Esophagus squamous epithelium (tissue), 5 donors: Measurements from ENCODE around the gene RASAL2. TPM values are rescaled to one million over a fixed set of nuclear protein-coding genes. Genes with fewer than 3 reads are reported as not detected.

ENCODE experiments used
- DNase-seq: peaks from one replicate; lab custom pipeline; 2025; lab: John Stamatoyannopoulos, UW
- H3K27ac ChIP-seq, 4 donors: fragments of 200-600 bp; sonication (generic); one replicate each; pipeline ENCODE4 v1.5.1; 2016 to 2019; ENCODE audit warnings: mild to moderate bottlenecking in 1 of 4
- H3K27me3 ChIP-seq, 4 donors: fragments of 200-600 bp; sonication (generic); 1 replicate in 3 of 4; 2 replicates in 1 of 4; pipeline versions ENCODE4 v1.5.1 to v1.6.0; 2017 to 2021; ENCODE audit warnings: antibody characterized with exemption in 1 of 4
- H3K36me3 ChIP-seq, 3 donors: fragments of 200-600 bp; sonication (generic); one replicate each; pipeline ENCODE4 v1.5.1; 2016 to 2019
- H3K4me1 ChIP-seq, 3 donors: fragments of 200-600 bp; sonication (generic); one replicate each; pipeline ENCODE4 v1.5.1; 2017 to 2019
- H3K4me3 ChIP-seq, 4 donors: fragments of 200-600 bp; sonication (generic); 1 replicate in 3 of 4; 2 replicates in 1 of 4; pipeline ENCODE4 v1.5.1; 2016 to 2019; ENCODE audit warnings: mild to moderate bottlenecking in 2 of 4, moderate library complexity in 1 of 4
- H3K9me3 ChIP-seq, 3 donors: fragments of 200-600 bp; sonication (generic); one replicate each; pipeline ENCODE4 v1.5.1; 2016 to 2019
- POLR2A ChIP-seq, 4 donors: fragments of 450-650 bp; IDR thresholded peaks; one replicate each; pipeline ENCODE4 v1.6.1; 2017; ENCODE audit warnings: antibody characterized with exemption in 4 of 4, mild to moderate bottlenecking in 4 of 4, moderate library complexity in 3 of 4
- WGBS, 2 donors: methylation state at CpG; one replicate each; pipeline ENCODE4 v1.1.5; 2018; 5-methylcytosine and 5-hydroxymethylcytosine counted together
- intact Hi-C: fragments of 100-400 bp; cut with DNase I; formaldehyde crosslinking; loops from one replicate; pipeline ENCODE4 v1.15.0; 2022
- small RNA-seq, 4 donors: library from RNA; depleted of rRNA; stranded (forward); fragments of <200 nt; gene quantifications; one replicate each; pipeline ENCODE3, GENCODE V24; 2016
- total RNA-seq, 4 donors: library from RNA; depleted of rRNA; stranded (reverse); fragments of >200 nt; gene quantifications; one replicate each; pipeline ENCODE4 v1.1.0, GENCODE V29; 2016
- TF ChIP-seq, protein P1 (sequence below), 6 experiments: fragments of 450-650 bp in 4 of 6; fragments of 200-600 bp in 2 of 6; sonication (generic) in 2 of 6; IDR thresholded peaks; one replicate each; pipeline ENCODE4 v1.5.1; 2016 to 2019; ENCODE audit warnings: antibody characterized with exemption in 6 of 6, mild to moderate bottlenecking in 4 of 6, moderate library complexity in 4 of 6
- donor health status: DM: yes; HTN: yes; CAD: no.

Gene RASAL2
- total RNA-seq, 4 donors from 2014 or later: 20.4 to 29.8 (median 25.5) TPM

DNA sequence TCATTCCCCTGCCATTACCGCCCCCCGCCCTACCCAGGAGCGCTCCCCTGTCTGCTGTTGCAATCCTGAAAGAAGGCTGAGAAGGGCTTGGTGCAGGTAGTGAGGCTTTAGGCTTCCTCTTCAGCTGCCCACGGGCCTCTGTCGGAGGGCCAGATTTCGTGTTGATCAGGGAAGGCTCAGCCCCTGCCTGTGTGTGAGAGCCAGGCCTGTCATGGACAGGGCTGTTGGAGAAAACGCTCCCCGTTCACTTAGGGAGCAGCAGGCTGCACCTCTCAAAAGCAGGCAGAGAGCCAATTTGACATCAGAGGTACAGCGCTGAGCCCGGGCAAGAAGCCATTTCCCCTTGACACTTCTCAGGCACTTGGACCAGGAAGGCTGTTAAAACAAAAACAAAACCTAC, 438.0 kb downstream of the RASAL2 start:
- WGBS, 2 donors: 0% methylated on average over 1 to 2 of the region's 10 CpGs
- TF ChIP-seq POLR2A (IDR thresholded peaks at IDR 0.05): no peak
- TF ChIP-seq, protein P1, sequence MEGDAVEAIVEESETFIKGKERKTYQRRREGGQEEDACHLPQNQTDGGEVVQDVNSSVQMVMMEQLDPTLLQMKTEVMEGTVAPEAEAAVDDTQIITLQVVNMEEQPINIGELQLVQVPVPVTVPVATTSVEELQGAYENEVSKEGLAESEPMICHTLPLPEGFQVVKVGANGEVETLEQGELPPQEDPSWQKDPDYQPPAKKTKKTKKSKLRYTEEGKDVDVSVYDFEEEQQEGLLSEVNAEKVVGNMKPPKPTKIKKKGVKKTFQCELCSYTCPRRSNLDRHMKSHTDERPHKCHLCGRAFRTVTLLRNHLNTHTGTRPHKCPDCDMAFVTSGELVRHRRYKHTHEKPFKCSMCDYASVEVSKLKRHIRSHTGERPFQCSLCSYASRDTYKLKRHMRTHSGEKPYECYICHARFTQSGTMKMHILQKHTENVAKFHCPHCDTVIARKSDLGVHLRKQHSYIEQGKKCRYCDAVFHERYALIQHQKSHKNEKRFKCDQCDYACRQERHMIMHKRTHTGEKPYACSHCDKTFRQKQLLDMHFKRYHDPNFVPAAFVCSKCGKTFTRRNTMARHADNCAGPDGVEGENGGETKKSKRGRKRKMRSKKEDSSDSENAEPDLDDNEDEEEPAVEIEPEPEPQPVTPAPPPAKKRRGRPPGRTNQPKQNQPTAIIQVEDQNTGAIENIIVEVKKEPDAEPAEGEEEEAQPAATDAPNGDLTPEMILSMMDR (IDR thresholded peaks at IDR 0.05): no peak
- H3K27me3 ChIP-seq: no peaks in the 10 kb centered on the region
- H3K27ac ChIP-seq: no peak overlapping the region
- no peaks in the 10 kb centered on the region for H3K36me3 ChIP-seq
- intact Hi-C loops: loop anchor here (5.0 kb wide), 1 partner anchor 470 kb away; no protein-coding TSS in a partner anchor
- no peaks in the 10 kb centered on the region for H3K9me3 ChIP-seq
- DNase-seq: no peak
- H3K4me3 ChIP-seq: peak overlapping the region in 1 of 4 donors; percentile 34
- H3K4me1 ChIP-seq: peaks cover 8 to 28% (median 13%) of the 10 kb centered on the region in 3 donors

DNA sequence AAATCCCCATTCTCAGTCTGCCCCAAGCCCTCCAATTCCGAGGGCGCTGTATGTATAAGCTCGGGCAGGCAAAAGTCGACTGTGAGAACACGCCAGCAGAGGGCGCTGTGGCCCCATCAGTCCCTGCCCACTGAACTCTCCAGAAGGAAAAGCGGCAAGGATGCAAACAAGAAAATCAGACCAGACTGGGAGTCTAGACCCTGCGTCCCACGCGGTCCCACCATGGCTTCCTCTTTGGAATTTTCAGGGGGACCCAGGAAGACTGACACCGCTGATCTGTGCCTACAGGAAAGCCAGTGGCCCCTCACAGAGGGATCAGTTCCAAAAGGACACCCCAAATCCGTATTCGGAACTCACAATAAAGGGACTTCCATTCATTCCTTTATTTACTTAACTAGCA, 438.5 kb downstream of the RASAL2 start:
- Histone ChIP-seq H3K9me3 (no peaks in the 10 kb centered on the region), H3K4me3 (peak overlapping the region in 1 of 4 donors; percentile 34), H3K36me3 (no peaks in the 10 kb centered on the region), H3K27ac (no peak overlapping the region), H3K27me3 (no peaks in the 10 kb centered on the region), H3K4me1 (peaks cover 12 to 33% (median 17%) of the 10 kb centered on the region in 3 donors)
- DNase-seq: peak; percentile 28
- WGBS, 2 donors: 12 to 13% methylated on average over 12 to 13 of the region's 13 CpGs
- TF ChIP-seq, protein P1 (IDR thresholded peaks at IDR 0.05): peak; percentile 84 to 95 (median 91)
- TF ChIP-seq POLR2A (IDR thresholded peaks at IDR 0.05): no peak
- intact Hi-C loops: loop anchor here (5.0 kb wide), 1 partner anchor 470 kb away; no protein-coding TSS in a partner anchor

DNA sequence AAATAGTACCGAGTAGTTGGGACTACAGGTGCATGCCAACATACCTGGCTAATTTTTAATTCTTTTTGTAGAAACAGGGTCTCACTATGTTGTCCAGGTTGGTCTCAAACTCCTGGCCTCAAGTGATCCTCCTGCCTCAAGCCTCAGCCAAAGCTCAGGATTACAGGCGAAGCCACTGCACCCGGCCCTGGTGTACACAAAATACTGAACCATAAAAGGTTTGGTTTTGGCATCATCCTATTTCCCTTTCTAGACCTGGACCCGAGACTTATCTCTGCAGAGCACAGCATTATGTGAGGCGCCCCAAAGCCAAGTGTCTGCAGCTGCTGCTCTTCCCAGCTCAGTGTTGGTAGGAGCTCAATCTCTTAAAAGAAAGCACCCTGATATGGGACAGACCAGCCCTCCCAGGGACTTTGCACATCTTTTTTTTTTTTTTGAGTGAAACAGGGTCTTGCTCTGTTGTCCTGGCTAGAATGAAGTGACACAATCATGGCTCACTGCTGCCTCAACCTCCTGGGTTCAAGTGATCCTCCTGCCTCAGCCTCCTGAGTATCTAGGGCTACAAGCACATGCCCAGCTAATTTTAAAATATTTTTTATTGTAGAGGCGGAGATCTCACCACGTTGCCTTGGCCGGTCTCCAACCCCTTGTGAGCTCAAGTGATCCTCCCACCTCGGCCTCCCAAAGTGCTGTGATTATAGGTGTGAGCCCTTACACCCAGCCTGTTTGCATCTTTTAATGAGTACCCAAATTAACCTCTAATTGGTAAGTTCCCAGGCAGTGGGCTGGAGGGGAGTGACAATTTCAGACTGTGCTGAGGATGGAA, 439.4 kb downstream of the RASAL2 start:
- H3K9me3 ChIP-seq: no peaks in the 10 kb centered on the region
- H3K4me1 ChIP-seq: peaks cover 17 to 42% (median 25%) of the 10 kb centered on the region in 3 donors
- TF ChIP-seq, protein P1 (IDR thresholded peaks at IDR 0.05): no peak
- TF ChIP-seq POLR2A (IDR thresholded peaks at IDR 0.05): no peak
- H3K27ac ChIP-seq: no peak overlapping the region
- WGBS, 2 donors: 63 to 69% methylated on average over 9 of the region's 9 CpGs
- no peak for DNase-seq
- intact Hi-C loops: loop anchor here (5.0 kb wide), 1 partner anchor 469 kb away; no protein-coding TSS in a partner anchor
- no peak overlapping the region for H3K4me3 ChIP-seq
- no peaks in the 10 kb centered on the region for H3K36me3 ChIP-seq
- no peaks in the 10 kb centered on the region for H3K27me3 ChIP-seq

Small RNA genes lying within 50 kb of the gene (small RNA-seq; reads per million reads assigned to genes)
- 0 reads per million in 4 donors for gene RF00017

Other genes starting within 250 kb of the RASAL2 start
- 1 to 10 TPM in 2 of 4 donors, under 1 TPM in 2; 0.61 to 2.1 (median 1.3) TPM for gene SEC16B, start 124.0 kb upstream of the RASAL2 start, total RNA-seq